Hematopoietic multipotent progenitor cell treated with erythropoietin and hydrocortisone succinate and interleukin-3 and kit ligand, for 8 days (in vitro differentiated cells): ENCODE measurements around the gene OR8B4.
"Not testable (repeated sequence)": the region's sequence is repeated elsewhere in the genome, so short reads cannot be mapped to it uniquely, and the experiment has no call there.

Source experiments
- DNase-seq: peaks from one replicate; pipeline ENCODE4 v3.0.0-alpha.2; 2015

Gene OR8B4

GRCh38 chr11:124403186-124403585, 21.5 kb downstream of the OR8B4 start:
- not testable (repeated sequence) for DNase-seq

GRCh38 chr11:124402326-124402922, 22.2 kb downstream of the OR8B4 start:
- peak; percentile 76 for DNase-seq

- DNase-seq = no peak
These were observed 25.7 kb downstream of the OR8B4 start, which contains the start of gene OR8B3 for GRCh38 chr11:124398924-124399323. Gene OR8B3, minus strand, starts transcription at chr11:124399024. Its CDS starts 1,673 bp downstream, at chr11:124397351.

GRCh38 chr11:124396847-124397246, 27.8 kb downstream of the OR8B4 start:
- not testable (repeated sequence) for DNase-seq

- peak; percentile 19 for DNase-seq
These were observed 30.3 kb downstream of the OR8B4 start for GRCh38 chr11:124394408-124394807.

- DNase-seq = no peak
These were observed 40.3 kb downstream of the OR8B4 start, which contains the start of gene OR8B2 for GRCh38 chr11:124384399-124384798. Gene OR8B2, minus strand, starts transcription at chr11:124384499. Its CDS starts 1,156 bp downstream, at chr11:124383343.

- DNase-seq = not testable (repeated sequence)
These were observed 41.8 kb downstream of the OR8B4 start for GRCh38 chr11:124382857-124383256.

GRCh38 chr11:124380585-124380984, 44.1 kb downstream of the OR8B4 start:
- no peak for DNase-seq

GRCh38 chr11:124376280-124376679, 48.4 kb downstream of the OR8B4 start:
- no peak for DNase-seq
